Measurements from ENCODE around the gene KCTD17. TPM values are rescaled to one million over a fixed set of nuclear protein-coding genes. Genes with fewer than 3 reads are reported as not detected.

KCTD17 gene
- total RNA-seq, 4 donors from 2014 or later: 1.8 to 3.3 (median 2.6) TPM

GRCh38 chr22:37083914-37084313 is 32.4 kb downstream of the KCTD17 start:
- Histone ChIP-seq H3K9me3 (no peaks in the 10 kb centered on the region), H3K4me1 (no peaks in the 10 kb centered on the region), H3K27ac (no peak overlapping the region), H3K27me3 (peaks cover 12 to 17% (median 16%) of the 10 kb centered on the region in 3 donors), H3K4me3 (no peak overlapping the region), H3K36me3 (no peaks in the 10 kb centered on the region)
- intact Hi-C loops (cut with DNase I; ENCODE audit: low total_unique reads): no loop called here
- TF ChIP-seq POLR2A (IDR thresholded peaks at IDR 0.05) (no peak), CTCF (IDR thresholded peaks at IDR 0.05 in 4 of 5, conservative IDR thresholded peaks at IDR 0.05 in 1 of 5) (no peak)
- DNase-seq (no peak), ATAC-seq (no peak)
- in situ Hi-C loops (cut with MboI; ENCODE audit: low sequenced_read_pairs in 4 of 4): loop anchor here in 1 of 4 donors (25.0 kb wide), 1 partner anchor 128 kb away; the partner anchor contains the start of gene SSTR3

GRCh38 chr22:37084385-37084784 is 32.8 kb downstream of the KCTD17 start:
- no peak overlapping the region for H3K4me3 ChIP-seq
- no peak for TF ChIP-seq CTCF (IDR thresholded peaks at IDR 0.05 in 4 of 5, conservative IDR thresholded peaks at IDR 0.05 in 1 of 5)
- no peak for TF ChIP-seq POLR2A (IDR thresholded peaks at IDR 0.05)
- peaks cover 15 to 17% (median 16%) of the 10 kb centered on the region in 3 donors for H3K27me3 ChIP-seq
- DNase-seq: no peak
- intact Hi-C loops (cut with DNase I; ENCODE audit: low total_unique reads) (no loop called here), in situ Hi-C loops (cut with MboI; ENCODE audit: low sequenced_read_pairs in 4 of 4) (loop anchor here in 1 of 4 donors (25.0 kb wide), 1 partner anchor 128 kb away; the partner anchor contains the start of gene SSTR3)
- ATAC-seq: no peak
- H3K9me3 ChIP-seq: no peaks in the 10 kb centered on the region
- no peaks in the 10 kb centered on the region for H3K4me1 ChIP-seq
- H3K27ac ChIP-seq: no peak overlapping the region
- H3K36me3 ChIP-seq: no peaks in the 10 kb centered on the region

- H3K4me1 ChIP-seq: no peaks in the 10 kb centered on the region
- no peak overlapping the region for H3K27ac ChIP-seq
- H3K9me3 ChIP-seq: no peaks in the 10 kb centered on the region
- TF ChIP-seq CTCF (IDR thresholded peaks at IDR 0.05 in 4 of 5, conservative IDR thresholded peaks at IDR 0.05 in 1 of 5): no peak
- no peak for TF ChIP-seq POLR2A (IDR thresholded peaks at IDR 0.05)
- peaks cover 15 to 17% (median 16%) of the 10 kb centered on the region in 3 donors for H3K27me3 ChIP-seq
- in situ Hi-C loops (cut with MboI; ENCODE audit: low sequenced_read_pairs in 4 of 4) (loop anchor here in 1 of 4 donors (25.0 kb wide), 1 partner anchor 126 kb away; the partner anchor contains the start of gene SSTR3), intact Hi-C loops (cut with DNase I; ENCODE audit: low total_unique reads) (no loop called here)
- ATAC-seq (no peak), DNase-seq (no peak)
- H3K36me3 ChIP-seq: no peaks in the 10 kb centered on the region
- no peak overlapping the region for H3K4me3 ChIP-seq
These were observed 34.6 kb downstream of the KCTD17 start for GRCh38 chr22:37086184-37086583.

GRCh38 chr22:37088108-37088605 is 36.6 kb downstream of the KCTD17 start:
- Histone ChIP-seq H3K9me3 (no peaks in the 10 kb centered on the region), H3K36me3 (no peaks in the 10 kb centered on the region), H3K4me3 (no peak overlapping the region), H3K4me1 (no peaks in the 10 kb centered on the region), H3K27ac (no peak overlapping the region), H3K27me3 (peaks cover 17 to 26% (median 21%) of the 10 kb centered on the region in 3 donors)
- in situ Hi-C loops (cut with MboI; ENCODE audit: low sequenced_read_pairs in 4 of 4): loop anchor here in 1 of 4 donors (25.0 kb wide), 1 partner anchor 124 kb away; the partner anchor contains the start of gene SSTR3
- intact Hi-C loops (cut with DNase I; ENCODE audit: low total_unique reads): no loop called here
- TF ChIP-seq POLR2A (IDR thresholded peaks at IDR 0.05) (no peak), CTCF (IDR thresholded peaks at IDR 0.05 in 4 of 5, conservative IDR thresholded peaks at IDR 0.05 in 1 of 5) (no peak)
- ATAC-seq (no peak), DNase-seq (no peak)
